ENCODE measurements around the gene C9orf85. TPM values are rescaled to one million over a fixed set of nuclear protein-coding genes. Genes with fewer than 3 reads are reported as not detected.

The C9orf85 gene
- total and polyA plus RNA-seq, 2 donors (not counting 3 experiments of a cell fraction or from before 2014, with no cell fraction given), result 8.3 to 11.3 TPM

DNA sequence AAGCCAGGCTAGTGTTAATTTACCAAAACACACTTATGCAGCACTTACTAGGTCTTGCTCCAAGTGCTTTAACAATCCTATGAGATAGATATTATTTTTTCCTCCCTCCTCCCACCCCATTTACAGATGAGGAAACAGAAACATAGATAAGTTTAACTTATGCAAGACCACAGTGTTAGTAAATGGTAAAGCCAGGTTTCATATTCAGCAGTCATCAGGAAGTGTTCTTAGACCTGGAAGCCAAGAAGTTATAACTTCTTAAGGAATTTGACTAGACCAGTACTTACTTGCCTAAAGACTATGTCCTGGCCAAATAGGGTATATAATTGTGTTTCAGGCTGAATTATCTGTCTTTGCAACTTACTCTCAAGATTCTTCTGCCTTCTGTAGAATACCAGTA lies 16.3 kb upstream of the C9orf85 start:
- Histone ChIP-seq H3K9me1 (replicated peaks; ENCODE audit: control insufficient read depth, extremely low read depth, insufficient read depth, low read length) (no peaks in the 10 kb centered on the region), H3K4me3 (replicated peaks in 1 of 3; ENCODE audit: insufficient read depth in 1 of 3, low read depth in 1 of 3, low read length in 3 of 3) (no peak overlapping the region), H3K9ac (replicated peaks; ENCODE audit: extremely low read depth, insufficient read depth, low read length) (no peak overlapping the region), H3K4me1 (ENCODE audit: control insufficient read depth, extremely low read depth, insufficient read depth, low read length) (no peaks in the 10 kb centered on the region), H3K27me3 (ENCODE audit: control insufficient read depth in 2 of 2, insufficient read depth in 2 of 2, low read length in 2 of 2) (no peaks in the 10 kb centered on the region), H3K27ac (ENCODE audit: insufficient read depth, low read depth, low read length) (no peak overlapping the region), H4K20me1 (replicated peaks; ENCODE audit: control insufficient read depth, extremely low read depth, insufficient read depth, low read length) (peaks cover 16% of the 10 kb centered on the region), H3K36me3 (ENCODE audit: control insufficient read depth in 2 of 2, extremely low read depth in 1 of 2, insufficient read depth in 2 of 2, low read length in 2 of 2) (no peaks in the 10 kb centered on the region), H3K79me2 (ENCODE audit: control insufficient read depth, insufficient read depth, low read length) (peaks cover 67% of the 10 kb centered on the region), H3K4me2 (ENCODE audit: insufficient read depth, low read length) (no peak overlapping the region), H2AFZ (ENCODE audit: low read depth, low read length) (no peak overlapping the region), H3K9me3 (replicated peaks; ENCODE audit: control insufficient read depth, insufficient read depth, low read length) (no peaks in the 10 kb centered on the region)
- intact Hi-C loops (cut with micrococcal nuclease), result no loop called here
- BruUV-seq (replicated peaks), result no TSS peak
- ChIA-PET CTCF (no interaction called here), POLR2A (no interaction called here)
- dilution Hi-C loops (cut with MboI; ENCODE audit: extremely low pct_ligation_motif_present, low sequenced_read_pairs), result no loop called here
- no peak for DNase-seq (ENCODE audit: low read depth, low spot score)
- no peak for FAIRE-seq
- TF ChIP-seq CTCF (IDR thresholded peaks at IDR 0.05; ENCODE audit: extremely low read depth in 1 of 2, insufficient read depth in 1 of 2, low read depth in 1 of 2, low read length in 2 of 2), result no peak
- TF ChIP-seq, protein P1, sequence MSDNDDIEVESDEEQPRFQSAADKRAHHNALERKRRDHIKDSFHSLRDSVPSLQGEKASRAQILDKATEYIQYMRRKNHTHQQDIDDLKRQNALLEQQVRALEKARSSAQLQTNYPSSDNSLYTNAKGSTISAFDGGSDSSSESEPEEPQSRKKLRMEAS (IDR thresholded peaks at IDR 0.05; ENCODE audit: insufficient read depth, insufficient read length), result no peak
- TF ChIP-seq GATA2 (IDR thresholded peaks at IDR 0.05; ENCODE audit: insufficient read depth, insufficient read length, low read depth, low read length), result no peak
- no peak for TF ChIP-seq POLR2AphosphoS5 (IDR thresholded peaks at IDR 0.05; ENCODE audit: insufficient read depth, low read depth, low read length)
- TF ChIP-seq EZH2 (IDR thresholded peaks at IDR 0.05; ENCODE audit: borderline replicate concordance, low read depth, low read length, severe bottlenecking), result no peak
- TF ChIP-seq MYC (IDR thresholded peaks at IDR 0.05; ENCODE audit: low read depth, low read length), result no peak
- TF ChIP-seq POLR2A (IDR thresholded peaks at IDR 0.05; ENCODE audit: low read depth, low read length), result no peak
- no peak for TF ChIP-seq JUN (IDR thresholded peaks at IDR 0.05; ENCODE audit: borderline replicate concordance, insufficient read depth, insufficient read length, low read depth)
- TF ChIP-seq FOS (IDR thresholded peaks at IDR 0.05; ENCODE audit: borderline replicate concordance, insufficient read depth, low read length), result no peak
